Right hindlimb (tissue), 1 donor: ENCODE data around the gene MBTD1.
"Not testable (repeated sequence)": the region's sequence is repeated elsewhere in the genome, so short reads cannot be mapped to it uniquely, and the experiment has no call there.

Experiments
- DNase-seq: peaks from one replicate; pipeline ENCODE4 v3.0.0-alpha.2; 2018

MBTD1 gene

DNA sequence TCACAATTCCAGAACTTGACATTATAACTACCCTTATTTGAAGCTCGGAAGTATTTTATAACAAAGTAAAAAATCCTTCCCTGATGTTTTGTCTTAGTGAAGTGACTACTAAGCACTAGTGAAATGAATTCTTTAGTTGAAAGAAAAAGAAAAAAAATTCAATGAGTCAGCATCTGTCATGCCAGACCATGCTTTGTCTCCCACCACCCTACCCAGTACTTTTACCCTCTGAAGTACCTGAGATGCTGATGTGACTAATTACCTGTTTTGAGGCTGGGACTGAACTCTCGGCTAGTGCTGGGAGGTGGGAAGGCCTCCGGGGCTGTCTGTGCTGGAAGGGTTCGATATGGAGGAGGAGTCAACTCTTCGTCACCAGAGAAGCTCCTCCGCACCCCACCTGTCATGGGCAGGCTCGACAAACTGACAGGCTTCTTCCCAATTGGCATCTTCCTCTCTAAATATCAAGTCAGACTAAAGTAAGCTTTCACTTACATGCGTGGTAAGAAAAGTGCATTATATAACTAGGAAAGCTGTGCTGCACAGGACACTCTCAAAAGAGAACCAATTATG, 74.0 kb downstream of the MBTD1 start:
- DNase-seq: no peak

DNA sequence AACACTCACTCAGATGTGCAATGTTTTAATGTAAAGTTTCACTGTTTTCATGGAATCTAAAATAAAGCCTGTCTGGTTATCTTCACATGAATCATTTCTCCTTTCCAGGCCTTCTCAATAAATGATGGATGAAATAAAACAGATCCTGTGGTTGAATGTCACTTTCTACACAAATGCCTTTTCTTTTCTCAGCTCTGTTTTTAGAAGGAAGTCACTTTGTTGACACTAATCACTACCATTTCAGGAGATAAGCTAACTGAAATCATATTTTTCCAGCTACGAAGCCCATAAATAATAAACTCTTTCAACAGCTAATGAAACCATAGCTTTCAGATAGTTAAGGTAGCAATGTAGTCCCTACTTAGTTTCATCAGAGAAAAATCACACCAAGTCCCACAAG, 75.7 kb downstream of the MBTD1 start:
- DNase-seq: no peak

DNA sequence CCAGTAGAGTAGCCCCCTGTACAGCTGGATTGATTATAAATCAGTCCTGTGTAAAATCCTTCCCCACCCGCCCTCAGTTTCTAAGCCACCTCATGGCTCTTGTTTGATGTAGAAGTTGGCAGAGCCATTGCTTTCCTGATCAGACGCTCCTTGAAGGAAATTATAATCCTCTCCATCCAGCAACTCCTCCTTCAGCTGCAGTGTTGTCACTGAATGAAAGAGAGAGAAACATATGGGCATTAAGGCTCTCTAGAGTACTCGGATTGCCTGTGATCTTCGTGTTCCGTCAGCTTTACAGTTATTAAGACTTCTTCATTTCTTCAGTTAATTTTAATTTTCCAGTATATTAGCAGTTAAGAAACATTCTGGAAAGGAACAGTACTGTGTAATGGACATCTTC, 79.4 kb downstream of the MBTD1 start:
- no peak for DNase-seq

DNA sequence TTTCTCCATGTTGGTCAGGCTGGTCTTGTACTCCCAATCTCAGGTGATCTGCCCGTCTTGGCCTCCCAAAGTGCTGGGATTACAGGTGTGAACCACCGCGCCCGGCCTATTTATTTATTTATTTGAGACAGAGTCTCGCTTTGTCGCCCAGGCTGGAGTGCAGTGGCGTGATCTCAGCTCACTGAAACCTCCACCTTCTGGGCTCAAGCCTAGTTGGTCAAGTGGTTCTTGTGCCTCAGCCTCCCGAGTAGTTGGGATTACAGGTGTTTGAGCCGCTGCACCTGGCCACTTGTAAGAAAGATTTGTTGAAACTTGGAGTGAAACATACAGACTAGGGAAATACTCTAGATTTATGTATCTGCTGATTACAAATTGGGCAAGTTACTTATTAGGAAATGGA, 87.8 kb downstream of the MBTD1 start:
- DNase-seq: not testable (repeated sequence)

DNA sequence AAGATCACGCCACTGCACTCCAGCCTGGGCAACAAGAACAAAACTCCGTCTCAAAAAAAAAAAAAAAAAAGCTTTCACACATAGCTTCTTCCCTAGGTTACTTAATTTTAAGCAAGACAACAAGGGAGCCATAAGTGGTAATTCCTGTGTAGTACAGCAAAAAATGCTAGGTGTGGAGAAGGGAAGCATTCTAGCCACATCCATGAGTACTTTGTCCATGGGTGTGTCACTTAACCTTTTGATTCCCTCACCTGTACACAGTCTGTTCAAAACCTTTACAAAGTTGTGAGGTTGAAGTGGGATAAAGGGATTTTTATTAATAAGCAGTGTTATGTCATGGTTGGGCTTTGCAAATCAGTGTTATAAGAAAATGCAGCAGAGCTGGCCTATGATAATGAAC, 89.1 kb downstream of the MBTD1 start:
- DNase-seq: no peak

DNA sequence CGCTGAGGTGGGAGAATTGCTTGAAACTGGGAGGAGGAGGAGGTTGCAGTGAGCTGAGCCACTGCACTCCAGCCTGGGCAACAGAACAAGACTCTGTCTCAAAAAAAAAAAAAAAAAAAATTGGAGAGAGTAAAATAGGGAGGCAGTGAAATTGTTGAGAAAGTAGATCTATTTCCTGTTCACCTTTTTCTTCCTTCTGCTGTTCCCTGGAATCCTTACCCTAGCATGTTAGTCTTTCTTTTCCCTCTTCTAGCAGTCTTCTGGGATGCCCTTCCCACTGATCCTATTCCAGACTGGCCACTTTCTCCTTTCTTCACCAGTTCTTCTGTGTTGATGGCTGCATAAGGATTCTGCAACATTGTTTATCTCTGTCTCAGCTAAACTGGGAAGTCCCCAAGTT, 90.5 kb downstream of the MBTD1 start:
- DNase-seq: no peak

DNA sequence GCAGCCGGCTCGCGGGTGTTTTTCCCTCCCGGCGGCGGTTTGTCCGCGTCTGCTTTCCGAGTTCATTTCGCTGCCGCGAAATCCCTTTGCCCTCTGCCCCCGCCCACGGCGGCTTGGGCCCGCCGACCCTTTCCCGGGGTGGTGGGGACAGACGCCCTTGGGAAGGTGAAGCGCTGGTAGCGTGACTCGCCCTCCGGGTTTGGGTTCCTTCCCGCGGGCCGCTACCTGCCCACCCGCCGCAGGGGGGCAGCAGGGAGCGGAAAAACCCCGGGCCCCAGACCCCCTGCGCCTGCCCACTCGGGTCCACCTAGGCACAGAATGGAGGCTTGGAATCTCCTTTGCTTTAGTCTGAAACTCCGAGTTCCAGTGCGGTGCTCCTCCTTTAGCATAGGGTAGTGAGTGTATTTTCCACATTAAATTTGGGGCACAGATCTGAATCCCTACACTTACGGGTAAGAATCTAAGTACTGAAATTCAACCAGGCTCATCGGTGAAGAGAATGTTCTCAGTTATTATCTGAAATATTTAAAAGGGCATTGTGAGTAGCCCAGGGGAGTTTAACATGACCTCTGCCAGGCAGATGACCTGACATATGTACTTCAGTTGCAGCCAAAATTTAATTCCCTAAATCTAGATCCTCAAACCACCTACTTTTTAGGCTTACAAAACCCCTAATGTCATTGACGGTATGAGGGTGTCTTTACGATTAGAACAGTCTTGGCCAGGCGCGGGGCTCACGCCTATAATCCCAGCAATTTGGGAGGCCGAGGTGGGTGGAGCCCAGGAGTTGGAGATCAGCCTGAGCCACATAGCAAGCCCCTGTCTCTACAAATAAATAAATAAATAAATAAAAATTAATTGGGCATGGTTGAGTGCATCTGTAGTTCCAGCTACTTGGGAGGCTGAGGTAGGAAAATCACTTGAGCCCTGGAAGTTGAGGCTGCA, 92.6 kb downstream of the MBTD1 start:
- DNase-seq: peak; percentile 71

DNA sequence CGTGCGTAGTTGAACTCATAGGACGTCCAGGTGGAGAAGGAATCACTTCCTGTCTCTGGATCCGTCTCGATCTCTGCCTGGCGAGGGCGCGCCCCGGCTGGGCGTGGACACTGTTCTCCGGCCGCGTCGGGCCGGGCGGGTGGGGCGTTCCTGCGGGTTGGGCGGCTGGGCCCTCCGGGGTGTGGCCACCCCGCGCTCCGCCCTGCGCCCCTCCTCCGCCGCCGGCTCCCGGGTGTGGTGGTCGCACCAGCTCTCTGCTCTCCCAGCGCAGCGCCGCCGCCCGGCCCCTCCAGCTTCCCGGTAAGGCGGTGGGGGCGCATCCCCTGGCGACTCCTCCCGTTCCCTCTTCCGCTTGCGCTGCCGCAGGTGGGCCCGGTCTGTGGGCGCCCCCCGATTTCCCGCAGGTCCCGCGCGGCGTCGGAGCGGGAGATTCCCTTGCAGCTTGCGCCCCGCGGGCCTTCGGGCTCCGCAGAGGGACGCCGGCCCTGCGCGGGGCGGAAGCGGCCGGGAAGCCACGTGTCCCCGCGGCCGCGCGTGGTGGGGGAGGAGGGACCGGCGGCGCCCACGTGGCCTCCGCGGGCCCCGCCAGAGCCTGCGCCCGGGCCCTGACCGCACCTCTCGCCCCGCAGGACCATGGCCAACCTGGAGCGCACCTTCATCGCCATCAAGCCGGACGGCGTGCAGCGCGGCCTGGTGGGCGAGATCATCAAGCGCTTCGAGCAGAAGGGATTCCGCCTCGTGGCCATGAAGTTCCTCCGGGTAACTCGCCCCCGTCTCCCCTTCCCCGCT, 93.5 kb downstream of the MBTD1 start, which contains the start of gene NME2:
Gene NME2 (plus strand): TSS at position 214 of the 789 bp plus-strand sequence. CDS start 420 bp downstream, at position 634.
- DNase-seq: peak; percentile 95

DNA sequence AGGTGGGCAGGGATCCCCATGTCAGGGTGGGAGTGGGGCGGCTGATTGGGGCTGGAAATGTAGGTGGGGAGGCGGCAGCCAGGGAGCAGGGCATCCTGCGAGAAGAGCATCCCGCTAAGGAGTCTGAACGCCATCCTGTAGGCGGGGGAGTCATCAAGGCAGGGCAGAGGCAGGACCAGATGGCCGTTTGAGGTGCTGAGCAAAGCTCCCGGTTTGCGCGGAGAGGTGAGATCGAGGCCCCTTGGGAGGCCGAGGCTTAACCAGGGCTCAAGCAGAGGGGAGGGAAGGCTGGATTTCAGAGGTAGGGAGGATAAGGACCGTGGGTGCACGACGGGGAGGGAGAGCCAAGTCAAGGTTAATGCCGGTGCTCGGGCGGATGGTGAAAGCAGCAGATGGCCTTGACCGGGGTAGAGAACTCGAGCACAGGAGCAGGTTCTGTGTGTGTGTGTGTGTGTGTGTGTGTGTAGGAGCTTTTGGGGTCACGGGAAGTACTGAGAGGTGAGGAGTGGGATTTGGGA, 94.1 kb downstream of the MBTD1 start:
- DNase-seq: no peak

DNA sequence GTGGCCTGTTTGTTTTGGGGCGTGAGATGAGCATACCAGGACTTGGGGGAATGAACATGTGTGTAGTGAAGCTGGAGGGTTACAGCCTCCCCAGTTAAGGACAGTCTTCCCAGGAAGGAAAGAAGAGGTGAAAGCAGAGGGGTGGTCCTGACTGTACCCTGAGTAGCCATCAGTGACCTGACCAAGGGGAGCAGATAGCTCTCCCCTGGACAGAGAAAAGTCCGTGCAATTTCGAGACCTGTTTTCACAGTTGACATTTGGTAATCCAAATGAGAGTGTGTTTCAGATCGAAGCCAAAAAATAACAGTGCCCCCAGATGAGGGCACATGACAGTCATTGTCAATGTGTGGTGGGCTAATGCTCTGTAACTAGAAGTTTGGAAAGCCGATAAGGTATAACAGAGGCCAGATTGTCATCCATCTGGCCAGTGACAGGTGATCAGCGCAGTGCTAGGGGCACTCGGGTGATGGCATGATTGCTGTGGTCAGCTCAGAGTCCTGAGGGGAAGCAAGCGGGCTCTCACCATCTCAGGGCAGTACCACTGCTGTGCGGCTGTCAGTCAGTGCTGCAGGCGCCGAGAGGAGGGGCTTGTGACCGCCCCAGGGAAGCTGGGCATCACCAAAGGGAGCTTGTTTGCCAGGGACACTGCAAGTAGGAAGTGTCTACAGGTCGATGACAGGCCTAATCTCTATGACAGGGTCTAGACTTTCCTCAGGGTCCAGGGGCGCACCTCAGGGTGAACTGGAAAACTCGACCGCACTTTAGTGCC, 94.8 kb downstream of the MBTD1 start:
- DNase-seq: peak; percentile 38

DNA sequence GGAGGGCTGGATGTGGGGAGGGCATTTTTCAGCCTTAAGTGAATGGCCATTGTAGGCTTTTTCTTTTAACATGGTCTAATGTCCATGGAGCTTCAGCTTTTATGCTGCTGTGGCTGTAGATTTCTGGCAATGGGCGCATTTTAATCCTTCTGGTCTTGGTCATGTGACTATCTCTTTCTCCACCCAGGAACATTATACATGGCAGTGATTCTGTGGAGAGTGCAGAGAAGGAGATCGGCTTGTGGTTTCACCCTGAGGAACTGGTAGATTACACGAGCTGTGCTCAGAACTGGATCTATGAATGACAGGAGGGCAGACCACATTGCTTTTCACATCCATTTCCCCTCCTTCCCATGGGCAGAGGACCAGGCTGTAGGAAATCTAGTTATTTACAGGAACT, 98.3 kb downstream of the MBTD1 start:
- DNase-seq: no peak

DNA sequence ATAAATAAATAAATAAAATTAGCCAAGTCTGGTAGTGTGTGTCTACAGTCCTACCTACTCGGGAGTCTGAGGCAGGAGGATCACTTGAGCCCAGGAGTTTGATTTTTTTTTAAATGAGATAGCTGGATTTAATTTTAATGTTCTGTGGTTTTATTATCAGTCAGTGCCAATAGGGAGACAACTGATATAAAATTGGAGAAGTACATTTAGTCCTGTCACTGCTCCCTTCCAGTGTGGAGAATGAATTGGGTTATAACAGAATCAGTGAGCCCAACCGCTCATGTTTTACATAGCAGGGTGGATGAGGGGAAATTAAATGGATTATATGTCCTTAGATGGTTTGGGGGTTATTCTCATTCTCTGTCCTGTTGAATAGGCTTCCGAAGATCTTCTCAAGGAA, 100.2 kb downstream of the MBTD1 start:
- DNase-seq: no peak

DNA sequence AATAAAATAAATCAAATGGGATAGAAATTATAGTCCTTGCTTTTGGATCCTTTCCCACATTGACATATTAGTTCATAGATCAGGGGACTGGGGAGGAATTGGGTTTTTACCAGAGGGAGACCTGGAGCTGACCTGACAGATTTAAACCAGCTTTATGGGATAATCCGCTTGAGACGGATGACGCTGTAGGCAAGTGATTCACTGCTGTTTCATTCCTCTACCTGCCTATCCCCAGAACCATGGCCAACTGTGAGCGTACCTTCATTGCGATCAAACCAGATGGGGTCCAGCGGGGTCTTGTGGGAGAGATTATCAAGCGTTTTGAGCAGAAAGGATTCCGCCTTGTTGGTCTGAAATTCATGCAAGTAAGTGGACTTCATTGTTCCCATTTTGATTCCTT, 104.4 kb downstream of the MBTD1 start:
- DNase-seq: no peak

DNA sequence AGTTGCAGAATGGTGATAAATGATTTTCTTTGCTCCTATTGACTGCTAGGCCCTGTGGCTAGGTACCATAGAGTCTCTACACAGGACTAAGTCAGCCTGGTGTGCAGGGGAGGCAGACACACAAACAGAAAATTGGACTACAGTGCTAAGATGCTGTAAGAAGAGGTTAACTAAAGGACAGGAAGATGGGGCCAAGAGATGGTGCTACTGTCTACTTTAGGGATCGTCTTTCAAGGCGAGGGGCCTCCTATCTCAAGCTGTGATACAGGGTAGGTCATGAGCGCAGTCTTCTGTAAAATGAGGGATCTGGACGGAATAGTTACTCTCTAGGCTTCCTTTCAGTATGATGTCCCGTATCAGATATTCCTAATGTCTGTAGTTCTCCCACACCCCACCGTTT, 105.7 kb downstream of the MBTD1 start:
- DNase-seq: no peak

DNA sequence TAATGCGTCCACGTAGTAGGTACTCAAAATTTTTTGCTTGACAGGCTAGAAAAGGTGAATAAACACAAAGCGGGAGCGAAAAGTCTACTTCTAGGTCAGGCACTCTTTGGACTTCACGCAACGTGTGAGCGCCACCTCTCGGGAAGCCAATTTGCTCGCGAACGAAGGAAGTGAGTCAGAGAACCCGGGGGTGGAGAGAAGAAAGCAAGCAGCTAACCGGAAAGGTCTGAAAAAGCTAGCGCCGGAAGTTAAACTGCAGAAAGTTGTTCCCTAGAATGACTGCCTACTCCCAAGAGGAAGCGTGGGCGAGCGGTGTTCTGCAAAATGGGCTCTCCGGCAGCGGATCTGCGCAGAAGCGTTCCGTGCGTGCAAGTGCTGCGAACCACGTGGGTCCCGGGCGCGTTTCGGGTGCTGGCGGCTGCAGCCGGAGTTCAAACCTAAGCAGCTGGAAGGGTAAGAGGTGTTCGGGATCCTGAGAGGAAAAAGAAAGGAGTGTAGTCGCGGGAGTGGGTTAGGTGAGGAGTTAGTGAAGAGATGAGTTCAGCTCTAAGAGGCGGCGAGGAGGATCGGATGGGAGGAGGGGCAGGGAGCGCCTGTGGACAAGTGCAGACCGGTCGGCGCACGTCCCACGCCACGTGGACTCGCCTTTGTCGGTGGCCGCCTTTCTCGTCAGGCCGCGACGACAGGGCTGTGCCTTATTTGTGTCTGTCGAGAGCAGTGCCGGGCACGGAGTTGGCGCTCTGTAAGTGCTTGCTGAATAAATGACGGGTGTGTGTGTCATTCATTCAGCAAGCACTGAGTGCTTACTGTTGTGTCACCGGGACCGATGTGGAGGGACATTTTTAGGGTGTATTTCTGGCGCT, 106.4 kb downstream of the MBTD1 start, which contains the start of gene NME1:
Gene NME1 (plus strand): TSS at position 350 of the 863 bp plus-strand sequence. CDS start 2,096 bp downstream, outside the sequence.
- DNase-seq: peak; percentile 98

DNA sequence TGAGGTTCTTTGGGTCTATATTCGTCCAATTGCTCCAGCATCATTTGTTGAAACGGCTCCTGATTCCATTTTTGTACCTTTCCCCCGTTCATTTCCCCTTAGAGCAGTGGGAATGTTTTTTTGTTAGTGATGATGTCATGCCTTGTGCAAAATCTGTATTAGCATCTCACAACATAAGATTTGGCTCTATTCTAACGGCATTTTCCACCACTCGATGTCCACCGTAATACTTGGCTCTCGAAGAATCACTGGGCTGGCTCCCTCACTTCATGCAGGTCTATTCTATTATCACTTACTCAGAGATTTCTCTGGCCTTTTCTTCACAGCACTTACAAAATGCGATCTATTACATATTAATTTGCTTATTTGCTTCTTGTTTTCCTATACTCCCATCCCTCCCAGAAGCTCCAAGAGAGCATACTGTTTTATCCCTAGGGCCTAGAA, 107.1 kb downstream of the MBTD1 start:
- no peak for DNase-seq

DNA sequence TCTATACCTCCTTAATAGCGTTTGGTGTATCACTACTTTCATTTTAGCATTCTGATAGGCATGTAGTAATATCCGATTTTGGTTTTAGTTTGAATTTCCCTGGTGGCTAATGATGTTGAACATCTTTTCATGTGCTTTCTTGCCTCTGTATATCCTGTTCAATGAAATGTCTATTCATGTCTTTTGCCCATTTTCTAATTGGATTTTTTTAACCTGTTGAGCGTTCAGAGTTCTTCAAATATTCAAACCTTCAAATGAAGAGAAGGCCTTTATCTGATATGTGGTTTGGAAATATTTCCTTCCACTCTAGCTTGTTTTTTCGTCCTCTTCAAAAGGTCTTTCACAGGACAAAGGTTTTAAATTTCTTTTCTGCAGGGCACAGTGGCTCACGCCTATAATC, 108.9 kb downstream of the MBTD1 start:
- no peak for DNase-seq

DNA sequence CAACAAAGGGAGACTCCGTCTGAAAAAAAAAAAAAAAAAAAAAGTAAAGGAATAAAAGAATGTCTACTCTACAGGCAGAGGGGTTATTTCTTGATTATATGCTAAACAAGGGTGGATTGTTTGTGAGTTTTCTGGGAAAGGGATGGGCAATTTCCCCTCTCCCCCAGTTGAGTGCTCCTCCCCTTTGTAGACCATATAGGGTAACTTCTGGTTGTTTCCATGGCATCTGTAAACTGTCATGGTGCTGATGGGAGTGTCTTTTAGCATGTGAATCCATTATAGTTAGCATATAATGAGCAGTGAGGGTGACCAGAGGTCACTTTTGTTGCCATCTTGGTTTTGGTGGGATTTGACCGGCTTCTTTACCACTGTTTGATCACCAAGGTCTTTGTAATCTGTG, 110.7 kb downstream of the MBTD1 start:
- no peak for DNase-seq

DNA sequence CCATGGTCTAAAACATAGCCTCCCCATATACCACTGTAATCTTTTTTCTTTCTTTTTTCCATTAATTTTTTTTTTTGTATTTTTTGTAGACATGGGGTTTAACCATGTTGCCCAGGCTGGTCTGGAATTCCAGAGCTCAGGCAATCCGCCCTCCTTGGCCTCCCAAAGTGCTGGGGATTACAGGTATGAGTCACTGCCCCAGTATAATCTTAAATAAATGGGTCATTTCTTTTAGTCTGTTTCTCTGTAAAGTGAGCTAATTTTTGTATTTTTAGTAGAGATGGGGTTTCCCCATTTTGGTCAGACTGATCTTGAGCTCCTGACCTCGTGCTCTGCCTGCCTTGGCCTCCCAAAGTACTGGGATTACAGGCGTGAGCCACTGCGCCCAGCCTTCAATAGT, 112.2 kb downstream of the MBTD1 start:
- no peak for DNase-seq

DNA sequence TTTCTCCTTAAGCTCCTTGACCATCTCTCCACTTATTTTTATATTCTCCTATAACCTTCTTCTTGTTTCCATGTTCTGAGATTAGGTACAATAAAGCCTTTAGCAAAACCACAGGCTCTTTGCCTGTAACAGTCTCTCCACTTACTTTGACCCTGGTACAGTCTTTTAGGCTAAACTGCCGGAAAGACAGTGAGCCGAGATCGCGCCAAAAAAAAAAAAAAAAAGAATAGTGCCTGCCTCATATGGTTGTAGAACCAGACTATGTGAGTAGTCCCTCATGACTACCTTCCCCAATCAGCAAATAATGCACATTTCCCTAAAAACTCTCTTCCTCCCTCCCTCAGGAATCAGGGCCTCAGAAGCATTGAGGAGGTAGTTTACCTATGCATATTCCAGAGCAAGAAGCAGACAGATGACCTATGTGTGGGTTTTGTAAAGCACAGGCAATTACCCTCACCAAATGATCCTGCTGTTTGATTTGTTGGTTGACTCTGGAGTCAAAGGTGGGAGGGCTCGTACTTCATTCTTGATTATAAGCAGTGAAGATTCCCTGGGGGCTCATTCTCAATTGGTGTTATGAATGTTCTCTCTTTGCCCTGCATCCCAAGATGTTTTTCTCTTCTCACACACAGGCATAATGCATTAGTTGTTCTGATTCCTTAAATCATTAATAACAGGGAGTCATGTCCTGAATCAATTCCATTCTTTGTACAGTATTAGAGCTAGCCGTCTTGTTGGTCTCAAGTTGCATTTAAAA, 115.4 kb downstream of the MBTD1 start:
- DNase-seq: no peak
